SU-DHL-6 (cell line): ENCODE results near the gene PNMA8B.
A peak's percentile ranks its signal among the peaks of the same experiment; 100 is the strongest.

Source experiments
- H2AFZ ChIP-seq: fragments of 200-600 bp; sonication (generic); 2 replicates; pipeline ENCODE4 v1.6.1; 2014; ENCODE audit warnings: low read depth, mild to moderate bottlenecking, moderate library complexity, mixed read lengths, antibody characterized with exemption, low read length; ENCODE audit not compliant: severe bottlenecking
- H3F3A ChIP-seq: fragments of 200-600 bp; shearing (Covaris generic); 2 replicates; pipeline ENCODE4 v1.6.0; 2016; ENCODE audit warnings: antibody characterized with exemption, mild to moderate bottlenecking; ENCODE audit not compliant: insufficient read depth
- H3K27ac ChIP-seq: fragments of 200-600 bp; sonication (generic); 2 replicates; pipeline ENCODE4 v1.5.1; 2016; ENCODE audit warnings: low read depth, mild to moderate bottlenecking, low read length, moderate library complexity, mixed read lengths
- H3K27me3 ChIP-seq: fragments of 200-600 bp; sonication (generic), shearing (Covaris generic); 2 replicates; pipeline ENCODE4 v1.6.0; 2014; ENCODE audit warnings: mild to moderate bottlenecking, low read length
- H3K36me3 ChIP-seq: fragments of 200-600 bp; sonication (generic); 2 replicates; pipeline ENCODE4 v1.6.1; 2014; ENCODE audit warnings: mild to moderate bottlenecking, low read length, mixed read lengths
- H3K4me2 ChIP-seq: fragments of 300-600, 200-600 bp; shearing (Covaris generic), sonication (generic); 2 replicates; pipeline ENCODE4 v1.6.0; 2014; ENCODE audit warnings: low read length, low read depth, mild to moderate bottlenecking; ENCODE audit not compliant: poor library complexity, severe bottlenecking
- H3K4me3 ChIP-seq: fragments of 200-600 bp; sonication (generic); 2 replicates; pipeline ENCODE4 v1.5.1; 2014; ENCODE audit warnings: antibody characterized with exemption, low read length, mild to moderate bottlenecking, mixed read lengths; ENCODE audit not compliant: insufficient read depth, poor library complexity, severe bottlenecking
- H3K79me2 ChIP-seq: fragments of 200-600 bp; sonication (generic); 2 replicates; pipeline ENCODE4 v1.6.1; 2014; ENCODE audit warnings: mild to moderate bottlenecking, low read length, moderate library complexity; ENCODE audit not compliant: insufficient read depth
- H3K9ac ChIP-seq: fragments of 200-600 bp; sonication (generic); 2 replicates; pipeline ENCODE4 v1.7.0; 2014; ENCODE audit warnings: mild to moderate bottlenecking, low read length
- H3K9me2 ChIP-seq: fragments of 200-600 bp; sonication (generic); replicated peaks from 2 replicates; pipeline ENCODE4 v1.6.1; 2014; ENCODE audit warnings: low read length; ENCODE audit not compliant: insufficient read depth
- H3K9me3 ChIP-seq: fragments of 200-600 bp; sonication (generic); 2 replicates; pipeline ENCODE4 v1.6.1; 2014; ENCODE audit warnings: low read length, mixed read lengths; ENCODE audit not compliant: insufficient read depth
- H4K20me1 ChIP-seq: fragments of 200-600 bp; sonication (generic); 2 replicates; pipeline ENCODE4 v1.6.1; 2014; ENCODE audit warnings: low read depth, mild to moderate bottlenecking, antibody characterized with exemption, low read length, moderate library complexity, mixed read lengths
- EZH2phosphoT487 ChIP-seq: fragments of 200-600 bp; sonication (generic), shearing (Covaris generic); conservative IDR thresholded peaks from 2 replicates; pipeline ENCODE4 v1.6.1; 2018; ENCODE audit warnings: mild to moderate bottlenecking, antibody characterized with exemption, low read length, moderate library complexity, mixed read lengths
- TF ChIP-seq, protein P1 (sequence below): fragments of 200-600 bp; sonication (generic); IDR thresholded peaks from one replicate; pipeline ENCODE4 v1.5.1; 2017; ENCODE audit warnings: antibody characterized with exemption, mild to moderate bottlenecking, low read length, moderate library complexity; ENCODE audit not compliant: insufficient read depth, poor library complexity, severe bottlenecking

PNMA8B gene

DNA sequence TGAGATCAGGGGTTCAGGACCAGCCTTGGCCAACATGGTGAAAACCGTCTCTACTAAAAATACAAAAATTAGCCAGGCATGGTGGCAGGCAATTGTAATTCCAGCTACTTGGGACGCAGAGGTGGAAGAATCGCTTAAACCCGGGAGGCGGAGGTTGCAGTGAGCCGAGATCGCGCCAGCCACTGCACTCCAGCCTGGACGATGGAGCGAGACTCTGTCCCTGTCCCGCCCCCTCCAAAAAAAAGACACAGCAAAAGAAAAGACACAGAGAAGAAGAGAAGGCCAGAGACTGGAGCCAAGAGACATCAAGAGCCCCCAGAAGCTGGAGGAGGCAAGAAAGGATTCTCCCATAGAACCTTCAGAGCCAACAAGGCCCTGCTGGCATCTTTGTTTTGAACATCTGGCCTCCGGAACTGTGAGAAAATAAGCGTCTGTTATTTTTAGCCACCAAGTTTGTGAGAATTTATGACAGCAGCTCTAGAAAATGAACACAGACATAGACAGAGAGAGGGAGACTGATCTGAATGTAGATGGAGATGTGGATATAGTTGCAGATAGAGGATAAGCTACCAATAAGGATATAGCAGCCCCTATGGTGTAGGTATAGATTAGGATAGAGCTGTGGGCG is 25.7 kb upstream of the PNMA8B start:
- TF ChIP-seq, protein P1, sequence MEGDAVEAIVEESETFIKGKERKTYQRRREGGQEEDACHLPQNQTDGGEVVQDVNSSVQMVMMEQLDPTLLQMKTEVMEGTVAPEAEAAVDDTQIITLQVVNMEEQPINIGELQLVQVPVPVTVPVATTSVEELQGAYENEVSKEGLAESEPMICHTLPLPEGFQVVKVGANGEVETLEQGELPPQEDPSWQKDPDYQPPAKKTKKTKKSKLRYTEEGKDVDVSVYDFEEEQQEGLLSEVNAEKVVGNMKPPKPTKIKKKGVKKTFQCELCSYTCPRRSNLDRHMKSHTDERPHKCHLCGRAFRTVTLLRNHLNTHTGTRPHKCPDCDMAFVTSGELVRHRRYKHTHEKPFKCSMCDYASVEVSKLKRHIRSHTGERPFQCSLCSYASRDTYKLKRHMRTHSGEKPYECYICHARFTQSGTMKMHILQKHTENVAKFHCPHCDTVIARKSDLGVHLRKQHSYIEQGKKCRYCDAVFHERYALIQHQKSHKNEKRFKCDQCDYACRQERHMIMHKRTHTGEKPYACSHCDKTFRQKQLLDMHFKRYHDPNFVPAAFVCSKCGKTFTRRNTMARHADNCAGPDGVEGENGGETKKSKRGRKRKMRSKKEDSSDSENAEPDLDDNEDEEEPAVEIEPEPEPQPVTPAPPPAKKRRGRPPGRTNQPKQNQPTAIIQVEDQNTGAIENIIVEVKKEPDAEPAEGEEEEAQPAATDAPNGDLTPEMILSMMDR = no peak
- no peak for TF ChIP-seq EZH2phosphoT487
- H3K27me3 ChIP-seq = no peaks in the 10 kb centered on the region
- no peaks in the 10 kb centered on the region for H3K9me3 ChIP-seq
- no peaks in the 10 kb centered on the region for H3K79me2 ChIP-seq
- no peaks in the 10 kb centered on the region for H4K20me1 ChIP-seq
- no peaks in the 10 kb centered on the region for H3K9me2 ChIP-seq
- no peaks in the 10 kb centered on the region for H3K36me3 ChIP-seq
- no peak overlapping the region for H2AFZ ChIP-seq
- H3K9ac ChIP-seq = no peak overlapping the region
- H3K4me2 ChIP-seq = no peak overlapping the region
- H3F3A ChIP-seq = no peaks in the 10 kb centered on the region
- no peak overlapping the region for H3K27ac ChIP-seq
- no peak overlapping the region for H3K4me3 ChIP-seq

DNA sequence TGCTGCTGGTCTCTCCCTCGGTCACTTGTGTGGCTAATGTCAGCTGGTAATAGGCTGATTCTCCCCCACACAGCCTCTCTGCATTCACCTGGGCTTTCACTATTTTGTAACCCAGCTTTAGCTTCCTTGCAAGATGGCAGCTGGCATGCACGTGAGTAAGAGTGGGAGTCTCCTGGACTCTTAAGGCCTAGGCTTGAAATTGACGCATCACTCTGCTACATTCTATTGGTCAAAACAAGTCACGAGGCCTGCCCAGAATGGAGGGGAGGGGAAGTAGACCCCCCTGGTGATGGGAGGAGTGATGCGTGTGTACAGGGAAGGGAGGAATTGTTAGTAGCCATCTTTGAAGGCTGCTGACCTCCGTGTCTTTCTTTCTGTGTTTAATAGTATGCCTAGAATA is 24.9 kb upstream of the PNMA8B start:
- H3F3A ChIP-seq = no peaks in the 10 kb centered on the region
- no peaks in the 10 kb centered on the region for H3K9me3 ChIP-seq
- no peaks in the 10 kb centered on the region for H3K36me3 ChIP-seq
- H3K27me3 ChIP-seq = no peaks in the 10 kb centered on the region
- H3K4me2 ChIP-seq = no peak overlapping the region
- H3K9ac ChIP-seq = no peak overlapping the region
- no peaks in the 10 kb centered on the region for H4K20me1 ChIP-seq
- H3K9me2 ChIP-seq = no peaks in the 10 kb centered on the region
- H2AFZ ChIP-seq = no peak overlapping the region
- TF ChIP-seq EZH2phosphoT487 = no peak
- TF ChIP-seq, protein P1 = no peak
- H3K27ac ChIP-seq = no peak overlapping the region
- H3K4me3 ChIP-seq = no peak overlapping the region
- no peaks in the 10 kb centered on the region for H3K79me2 ChIP-seq

- no peaks in the 10 kb centered on the region for H3K9me2 ChIP-seq
- TF ChIP-seq, protein P1 = no peak
- TF ChIP-seq EZH2phosphoT487 = no peak
- H3K9ac ChIP-seq = no peak overlapping the region
- no peaks in the 10 kb centered on the region for H3K27me3 ChIP-seq
- no peak overlapping the region for H3K4me2 ChIP-seq
- H3K79me2 ChIP-seq = no peaks in the 10 kb centered on the region
- no peaks in the 10 kb centered on the region for H3F3A ChIP-seq
- H2AFZ ChIP-seq = no peak overlapping the region
- H3K36me3 ChIP-seq = no peaks in the 10 kb centered on the region
- no peak overlapping the region for H3K27ac ChIP-seq
- H4K20me1 ChIP-seq = no peaks in the 10 kb centered on the region
- no peaks in the 10 kb centered on the region for H3K9me3 ChIP-seq
- H3K4me3 ChIP-seq = no peak overlapping the region
These were observed 21.8 kb upstream of the PNMA8B start for GRCh38 chr19:46517471-46517870.

DNA sequence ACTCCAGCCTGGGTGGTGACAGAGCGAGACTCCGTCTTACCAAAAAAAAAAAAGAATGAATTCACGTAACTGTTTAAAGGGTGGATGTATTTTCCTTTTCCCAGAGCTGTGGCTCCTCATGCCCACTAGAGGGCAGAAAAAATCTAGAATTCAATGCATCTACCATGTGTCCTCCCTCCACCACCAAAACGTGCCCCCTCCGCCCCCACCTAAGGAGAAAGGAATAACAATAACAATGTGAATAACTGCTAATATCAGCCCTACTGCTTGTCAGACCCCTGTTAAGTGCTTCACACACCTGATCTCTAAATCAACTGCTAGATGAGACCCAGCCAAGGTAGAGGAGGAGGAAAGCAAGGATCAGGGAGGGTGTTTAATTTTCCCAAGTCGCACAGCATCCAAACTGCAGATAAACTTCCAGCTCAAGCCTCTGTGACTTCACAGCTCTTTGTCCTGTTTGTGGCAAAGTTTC is 20.2 kb upstream of the PNMA8B start:
- Histone ChIP-seq H3K27ac (no peak overlapping the region), H3K79me2 (no peaks in the 10 kb centered on the region), H3K9me3 (no peaks in the 10 kb centered on the region), H2AFZ (no peak overlapping the region), H3K27me3 (no peaks in the 10 kb centered on the region), H3K4me3 (no peak overlapping the region), H3K9me2 (no peaks in the 10 kb centered on the region), H4K20me1 (no peaks in the 10 kb centered on the region), H3K9ac (no peak overlapping the region), H3F3A (no peaks in the 10 kb centered on the region), H3K4me2 (no peak overlapping the region), H3K36me3 (no peaks in the 10 kb centered on the region)
- TF ChIP-seq, protein P1 = peak; percentile 51
- TF ChIP-seq EZH2phosphoT487 = no peak
